ENCODE data around the gene LRP11. TPM values are rescaled to one million over a fixed set of nuclear protein-coding genes. Genes with fewer than 3 reads are reported as not detected.

Gene LRP11
- total RNA-seq, 1 donor from 2014 or later, result 2.2 TPM

GRCh38 chr6:149877659-149878058 lies 13.5 kb upstream of the LRP11 start:
- Mint-ChIP-seq H3K27me3 (ENCODE audit: insufficient read depth, low read depth) (peaks cover 10% of the 10 kb centered on the region), H3K9me3 (peaks cover 3% of the 10 kb centered on the region), H3K27ac (no peak overlapping the region), H3K36me3 (no peaks in the 10 kb centered on the region), H3K4me3 (no peak overlapping the region), H3K4me1 (no peaks in the 10 kb centered on the region)
- Histone ChIP-seq H3K4me1 (no peaks in the 10 kb centered on the region), H3K4me3 (no peak overlapping the region), H3K79me2 (ENCODE audit: low read depth) (no peaks in the 10 kb centered on the region), H2AFZ (replicated peaks) (no peak overlapping the region), H3K36me3 (no peaks in the 10 kb centered on the region), H3F3A (ENCODE audit: low read depth) (no peaks in the 10 kb centered on the region), H3K9ac (no peak overlapping the region), H4K20me1 (ENCODE audit: low read depth) (no peaks in the 10 kb centered on the region), H3K9me3 (ENCODE audit: low read depth) (peaks cover 3% of the 10 kb centered on the region), H3K27me3 (peaks cover 25% of the 10 kb centered on the region), H3K4me2 (no peak overlapping the region), H3K27ac (no peak overlapping the region)
- TF ChIP-seq EZH2phosphoT487 (IDR thresholded peaks at IDR 0.05) (no peak), CTCF (IDR thresholded peaks at IDR 0.05) (no peak), EZH2 (IDR thresholded peaks at IDR 0.05) (no peak)
- DNase-seq (ENCODE audit: low spot score), result no peak

GRCh38 chr6:149876241-149876933 lies 12.2 kb upstream of the LRP11 start:
- Mint-ChIP-seq H3K27me3 (ENCODE audit: insufficient read depth, low read depth) (peaks cover 8% of the 10 kb centered on the region), H3K4me1 (no peaks in the 10 kb centered on the region), H3K36me3 (no peaks in the 10 kb centered on the region), H3K9me3 (peaks cover 11% of the 10 kb centered on the region), H3K4me3 (no peak overlapping the region), H3K27ac (no peak overlapping the region)
- H3F3A ChIP-seq (ENCODE audit: low read depth), result no peaks in the 10 kb centered on the region
- peaks cover 3% of the 10 kb centered on the region for H3K9me3 ChIP-seq (ENCODE audit: low read depth)
- H3K4me1 ChIP-seq, result no peaks in the 10 kb centered on the region
- H4K20me1 ChIP-seq (ENCODE audit: low read depth), result no peaks in the 10 kb centered on the region
- no peaks in the 10 kb centered on the region for H3K36me3 ChIP-seq
- no peak overlapping the region for H3K4me3 ChIP-seq
- no peak for DNase-seq (ENCODE audit: low spot score)
- no peak overlapping the region for H3K9ac ChIP-seq
- no peak overlapping the region for H2AFZ ChIP-seq (replicated peaks)
- H3K79me2 ChIP-seq (ENCODE audit: low read depth), result no peaks in the 10 kb centered on the region
- TF ChIP-seq EZH2phosphoT487 (IDR thresholded peaks at IDR 0.05) (no peak), EZH2 (IDR thresholded peaks at IDR 0.05) (no peak), CTCF (IDR thresholded peaks at IDR 0.05) (no peak)
- H3K27me3 ChIP-seq, result peaks cover 24% of the 10 kb centered on the region
- no peak overlapping the region for H3K4me2 ChIP-seq
- no peak overlapping the region for H3K27ac ChIP-seq

GRCh38 chr6:149872233-149872632 lies 8.1 kb upstream of the LRP11 start:
- Mint-ChIP-seq H3K27ac (no peak overlapping the region), H3K4me3 (no peak overlapping the region), H3K4me1 (no peaks in the 10 kb centered on the region), H3K27me3 (ENCODE audit: insufficient read depth, low read depth) (peaks cover 5% of the 10 kb centered on the region), H3K9me3 (peaks cover 11% of the 10 kb centered on the region), H3K36me3 (no peaks in the 10 kb centered on the region)
- Histone ChIP-seq H3K4me3 (no peak overlapping the region), H3K27ac (no peak overlapping the region), H4K20me1 (ENCODE audit: low read depth) (no peaks in the 10 kb centered on the region), H3K4me1 (no peaks in the 10 kb centered on the region), H3K9ac (no peak overlapping the region), H3K4me2 (no peak overlapping the region), H3K27me3 (peaks cover 5% of the 10 kb centered on the region), H2AFZ (replicated peaks) (no peak overlapping the region), H3K36me3 (no peaks in the 10 kb centered on the region), H3F3A (ENCODE audit: low read depth) (no peaks in the 10 kb centered on the region), H3K9me3 (ENCODE audit: low read depth) (peaks cover 3% of the 10 kb centered on the region), H3K79me2 (ENCODE audit: low read depth) (no peaks in the 10 kb centered on the region)
- no peak for TF ChIP-seq CTCF (IDR thresholded peaks at IDR 0.05)
- DNase-seq (ENCODE audit: low spot score), result no peak

All from neural progenitor cell (in vitro differentiated cells).